HG02623 (cell line): ENCODE measurements around the gene KCNE2.

ENCODE experiments used
- ATAC-seq: cut with Tn5 transposase; IDR thresholded peaks from one replicate; pipeline ENCODE4 v1.9.1; 2021; ENCODE audit warnings: moderate library complexity; ENCODE audit not compliant: unreplicated experiment

Gene KCNE2

GRCh38 chr21:34363733-34364132 lies at the start of gene KCNE2:
Gene KCNE2, plus strand, starts transcription at chr21:34364006. Its CDS starts 6,473 bp downstream, at chr21:34370479.
- ATAC-seq: no peak

- ATAC-seq: no peak
These were observed 44.2 kb upstream of the KCNE2 start for GRCh38 chr21:34319585-34319984.

- ATAC-seq: no peak
These were observed 43.8 kb upstream of the KCNE2 start for GRCh38 chr21:34320011-34320410.

GRCh38 chr21:34330055-34330454 lies 33.8 kb upstream of the KCNE2 start:
- no peak for ATAC-seq

- ATAC-seq: no peak
These were observed 32.1 kb upstream of the KCNE2 start for GRCh38 chr21:34331726-34332125.

GRCh38 chr21:34332347-34332746 lies 31.5 kb upstream of the KCNE2 start:
- ATAC-seq: no peak

GRCh38 chr21:34333121-34333739 lies 30.6 kb upstream of the KCNE2 start:
- ATAC-seq: no peak

- ATAC-seq: no peak
These were observed 28.5 kb upstream of the KCNE2 start for GRCh38 chr21:34335316-34335715.

- no peak for ATAC-seq
These were observed 27.6 kb upstream of the KCNE2 start for GRCh38 chr21:34336245-34336644.

- no peak for ATAC-seq
These were observed 26.9 kb upstream of the KCNE2 start for GRCh38 chr21:34336756-34337391.

- no peak for ATAC-seq
These were observed 26.1 kb upstream of the KCNE2 start for GRCh38 chr21:34337741-34338140.

GRCh38 chr21:34338226-34338625 lies 25.6 kb upstream of the KCNE2 start:
- no peak for ATAC-seq

GRCh38 chr21:34340061-34340460 lies 23.7 kb upstream of the KCNE2 start:
- no peak for ATAC-seq

- ATAC-seq: no peak
These were observed 21.3 kb upstream of the KCNE2 start for GRCh38 chr21:34342476-34342875.

GRCh38 chr21:34343347-34343746 lies 20.5 kb upstream of the KCNE2 start:
- no peak for ATAC-seq

GRCh38 chr21:34343838-34344381 lies 19.9 kb upstream of the KCNE2 start:
- ATAC-seq: no peak

GRCh38 chr21:34344584-34344983 lies 19.2 kb upstream of the KCNE2 start:
- ATAC-seq: no peak

- ATAC-seq: no peak
These were observed 18.5 kb upstream of the KCNE2 start for GRCh38 chr21:34345091-34345871.

GRCh38 chr21:34345892-34346291 lies 17.9 kb upstream of the KCNE2 start:
- ATAC-seq: no peak

- ATAC-seq: no peak
These were observed 14.8 kb upstream of the KCNE2 start for GRCh38 chr21:34348890-34349519.

GRCh38 chr21:34351786-34352241 lies 12.0 kb upstream of the KCNE2 start:
- no peak for ATAC-seq
